IMR-90 (cell line): ENCODE data around the gene SLC6A12. TPM values are rescaled to one million over a fixed set of nuclear protein-coding genes. Genes with fewer than 3 reads are reported as not detected.

Source experiments
- ATAC-seq: fragments of 200-7000 bp; cut with Tn5 transposase; 2 replicates; pipeline ENCODE4 v1.9.1; 2020; ENCODE audit warnings: low read depth, mild to moderate bottlenecking, moderate library complexity
- BruUV-seq: library from RNA; stranded (reverse); fragments of 400-500 nt; replicated peaks from 2 replicates; lab custom pipeline; 2021; lab: Mats Ljungman, UMichigan
- CTCF ChIA-PET: fragments of 300-600 bp; formaldehyde crosslinking; extraction: SDS; loops from one replicate; lab custom pipeline; 2021; ENCODE audit warnings: antibody characterized with exemption; lab: Yijun Ruan, JAX
- POLR2A ChIA-PET: fragments of 300-600 bp; sonication (Branson Sonifier 250); formaldehyde crosslinking; loops from one replicate; lab custom pipeline; 2022; ENCODE audit warnings: antibody characterized with exemption; ENCODE audit not compliant: unreplicated experiment; lab: Charles Lee
- DNase-seq: peaks from one replicate; pipeline ENCODE4 v3.0.0; 2013
- H2AFZ ChIP-seq: replicated peaks from 2 replicates; pipeline ENCODE3; 2013; ENCODE audit warnings: low read length, mild to moderate bottlenecking; ENCODE audit not compliant: poor library complexity
- H2AK5ac ChIP-seq: 2 replicates; pipeline ENCODE4 v1.6.1; 2013; ENCODE audit warnings: low read depth, low read length, inconsistent platforms
- H2AK9ac ChIP-seq: replicated peaks from 2 replicates; pipeline ENCODE3; 2013; ENCODE audit warnings: mild to moderate bottlenecking, low read depth, low read length, moderate library complexity; ENCODE audit not compliant: poor library complexity
- H2BK120ac ChIP-seq: 2 replicates; pipeline ENCODE4 v1.6.1; 2013; ENCODE audit warnings: low read depth, low read length, inconsistent platforms
- H2BK15ac ChIP-seq: 3 replicates; pipeline ENCODE4 v1.6.1; 2013; ENCODE audit warnings: low read depth, low read length, inconsistent platforms
- H2BK20ac ChIP-seq: 2 replicates; pipeline ENCODE4 v1.6.1; 2013; ENCODE audit warnings: low read depth, mild to moderate bottlenecking, inconsistent platforms, low read length, moderate library complexity
- H2BK5ac ChIP-seq: 2 replicates; pipeline ENCODE4 v1.6.1; 2013; ENCODE audit warnings: mild to moderate bottlenecking, low read depth, low read length, inconsistent platforms; ENCODE audit not compliant: poor library complexity, severe bottlenecking
- H3K14ac ChIP-seq: replicated peaks from 2 replicates; pipeline ENCODE4 v1.6.1; 2013; ENCODE audit warnings: low read depth, low read length, inconsistent platforms
- H3K18ac ChIP-seq: 2 replicates; pipeline ENCODE4 v1.6.1; 2013; ENCODE audit warnings: low read depth, low read length, control low read depth
- H3K23ac ChIP-seq: 2 replicates; pipeline ENCODE4 v1.6.1; 2013; ENCODE audit warnings: low read depth, low read length, inconsistent platforms
- H3K27ac ChIP-seq: 2 replicates; pipeline ENCODE4 v1.5.1; 2013; ENCODE audit warnings: mild to moderate bottlenecking, control low read depth, low read length; ENCODE audit not compliant: insufficient read depth
- H3K27me3 ChIP-seq: 2 replicates; pipeline ENCODE4 v1.6.1; 2013; ENCODE audit warnings: low read length; ENCODE audit not compliant: control insufficient read depth, insufficient read depth
- H3K36me3 ChIP-seq: 2 replicates; pipeline ENCODE4 v1.6.1; 2013; ENCODE audit warnings: low read length, mixed read lengths; ENCODE audit not compliant: control insufficient read depth, insufficient read depth
- H3K4ac ChIP-seq: 2 replicates; pipeline ENCODE4 v1.6.1; 2013; ENCODE audit warnings: low read depth, low read length, inconsistent platforms
- H3K4me1 ChIP-seq: 2 replicates; pipeline ENCODE4 v1.6.1; 2013; ENCODE audit warnings: low read length, mixed read lengths; ENCODE audit not compliant: control insufficient read depth, insufficient read depth
- H3K4me2 ChIP-seq: 2 replicates; pipeline ENCODE4 v1.6.1; 2013; ENCODE audit warnings: low read depth, mild to moderate bottlenecking, control low read depth, low read length, moderate library complexity
- H3K4me3 ChIP-seq: 2 replicates; pipeline ENCODE4 v1.5.1; 2013; ENCODE audit warnings: low read depth, mild to moderate bottlenecking, control low read depth, low read length, moderate library complexity; ENCODE audit not compliant: insufficient read depth
- H3K56ac ChIP-seq: 2 replicates; pipeline ENCODE4 v1.6.1; 2013; ENCODE audit warnings: low read length, inconsistent platforms; ENCODE audit not compliant: insufficient read depth; ENCODE audit errors: extremely low read depth
- H3K79me1 ChIP-seq, 2 experiments: 2 replicates each; pipeline ENCODE4 v1.6.1; 2013; ENCODE audit warnings: low read length in 2 of 2, inconsistent platforms in 1 of 2, low read depth in 1 of 2
- H3K9ac ChIP-seq: 2 replicates; pipeline ENCODE4 v1.6.1; 2013; ENCODE audit warnings: low read depth, low read length, control low read depth
- H3K9me1 ChIP-seq: 2 replicates; pipeline ENCODE4 v1.6.1; 2013; ENCODE audit warnings: low read length, inconsistent platforms; ENCODE audit not compliant: insufficient read depth
- H3K9me3 ChIP-seq: 2 replicates; pipeline ENCODE4 v1.6.1; 2013; ENCODE audit warnings: low read length; ENCODE audit not compliant: control insufficient read depth, insufficient read depth
- H4K20me1 ChIP-seq: 2 replicates; pipeline ENCODE4 v1.6.1; 2013; ENCODE audit warnings: low read length, inconsistent platforms; ENCODE audit not compliant: insufficient read depth
- H4K5ac ChIP-seq: 2 replicates; pipeline ENCODE4 v1.6.1; 2013; ENCODE audit warnings: mild to moderate bottlenecking, low read depth, low read length, control low read depth
- H4K8ac ChIP-seq, 2 experiments: 2 replicates each; pipeline ENCODE4 v1.6.1; 2013; ENCODE audit warnings: low read depth in 2 of 2, low read length in 2 of 2, control low read depth in 1 of 2, inconsistent platforms in 1 of 2
- H4K91ac ChIP-seq: 2 replicates; pipeline ENCODE4 v1.6.1; 2013; ENCODE audit warnings: low read depth, low read length, inconsistent platforms; ENCODE audit not compliant: insufficient read depth
- MAFK ChIP-seq: IDR thresholded peaks from 2 replicates; pipeline ENCODE4 v1.6.1; 2012; ENCODE audit warnings: low read depth, low read length, improper control_type of control experiment
- SMC3 ChIP-seq: fragments of 150-350 bp; IDR thresholded peaks from 2 replicates; pipeline ENCODE4 v1.6.1; 2016; ENCODE audit warnings: low read depth, mild to moderate bottlenecking, antibody characterized with exemption, low read length, moderate library complexity
- WGBS, 2 experiments: methylation state at CpG; one replicate each; pipeline versions ENCODE4 v1.1.5 to v1.1.7; 2013; ENCODE audit warnings: missing lambda C conversion rate in 2 of 2; ENCODE audit not compliant: insufficient read length in 1 of 2; ENCODE audit errors: extremely low coverage in 2 of 2; 5-methylcytosine and 5-hydroxymethylcytosine counted together
- dilution Hi-C: fragments of 300-500 bp; cut with HindIII; formaldehyde crosslinking; loops from one replicate; pipeline ENCODE4 v1.14.3; 2018; ENCODE audit warnings: low sequenced_read_pairs; ENCODE audit not compliant: unreplicated experiment
- in situ Hi-C: fragments of 300-500 bp; cut with MboI; formaldehyde crosslinking; loops from 3 replicates; pipeline ENCODE4 v1.14.3; 2019; ENCODE audit warnings: low sequenced_read_pairs, inconsistent platforms, mixed read lengths
- intact Hi-C: fragments of 100-400 bp; cut with micrococcal nuclease; formaldehyde crosslinking; loops from 2 replicates; pipeline ENCODE4 v1.10.0; 2022
- polyA plus RNA-seq, 3 experiments: library from polyadenylated mRNA; depleted of rRNA; stranded (reverse); fragments of >200 nt; gene quantifications; 2 replicates each; pipeline ENCODE4 v1.2.3, GENCODE V29; 2012; ENCODE audit warnings: low replicate concordance in 1 of 3
- total RNA-seq: library from RNA; depleted of rRNA; stranded (reverse); fragments of >200 nt; gene quantifications from 2 replicates; pipeline ENCODE4 v1.2.3, GENCODE V29; 2012

Gene SLC6A12
- total and polyA plus RNA-seq, 2 of the 4 experiments (the other 2 are of a cell fraction) = not detected

GRCh38 chr12:143964-144649, 69.8 kb downstream of the SLC6A12 start:
- Histone ChIP-seq H3K36me3 (no peaks in the 10 kb centered on the region), H4K91ac (no peak overlapping the region), H3K27me3 (peaks cover 54% of the 10 kb centered on the region), H4K5ac (no peak overlapping the region), H3K9me1 (no peaks in the 10 kb centered on the region), H4K8ac (no peak overlapping the region), H2AK9ac (peak overlapping the region; percentile 37), H3K56ac (no peak overlapping the region), H3K79me1 (no peaks in the 10 kb centered on the region), H2BK5ac (no peak overlapping the region), H2BK20ac (no peak overlapping the region), H2BK15ac (no peak overlapping the region), H3K4me2 (no peak overlapping the region), H2AK5ac (no peak overlapping the region), H3K9ac (no peak overlapping the region), H3K27ac (no peak overlapping the region), H3K4ac (no peak overlapping the region), H3K18ac (no peak overlapping the region), H3K9me3 (no peaks in the 10 kb centered on the region), H3K4me1 (peaks cover 7% of the 10 kb centered on the region; the same call in 1 of the 2 replicates), H3K14ac (no peak overlapping the region), H3K4me3 (no peak overlapping the region), H3K23ac (no peak overlapping the region), H4K20me1 (no peaks in the 10 kb centered on the region), H2AFZ (peak overlapping the region; percentile 72), H2BK120ac (no peak overlapping the region)
- DNase-seq (no peak), ATAC-seq (no peak)
- intact Hi-C loops = no loop called here
- dilution Hi-C loops = no loop called here
- POLR2A ChIA-PET = no interaction called here
- TF ChIP-seq MAFK (peak; percentile 83), SMC3 (no peak)
- BruUV-seq = no TSS peak
- in situ Hi-C loops = no loop called here
- WGBS, 2 experiments = no CpG with 5 or more reads among the region's 19 CpGs
- CTCF ChIA-PET = no interaction called here
